ENCODE measurements around the gene ATF5.
"Not testable (repeated sequence)": the region's sequence is repeated elsewhere in the genome, so short reads cannot be mapped to it uniquely, and the experiment has no call there.

The ATF5 gene

DNA sequence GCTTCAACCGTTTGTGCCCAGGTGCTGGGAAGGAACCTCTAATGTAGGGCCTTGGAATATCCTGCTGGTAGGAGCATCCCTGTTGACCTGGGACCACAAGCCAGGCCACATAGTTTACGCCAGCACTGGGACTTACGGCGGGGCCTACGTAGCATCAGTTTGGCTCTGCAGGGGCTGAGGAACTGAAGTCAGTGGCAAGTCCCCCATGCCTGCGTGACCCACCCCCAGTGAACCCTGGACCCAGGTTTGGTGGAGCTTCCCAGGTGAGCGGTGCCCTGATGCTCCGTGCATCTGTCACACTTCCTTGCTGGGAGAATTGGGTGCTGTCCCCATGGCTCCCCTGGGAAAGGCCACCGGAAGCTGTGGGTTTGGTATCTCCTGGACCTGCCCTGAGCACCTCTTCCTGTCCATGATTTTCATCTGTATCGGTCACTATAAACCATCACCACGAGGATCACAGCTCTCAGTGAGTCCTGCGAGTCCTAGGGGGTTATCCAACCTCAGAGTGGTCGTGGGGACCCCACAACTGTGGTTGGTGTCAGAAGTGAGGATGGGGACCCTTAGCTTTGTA lies 22.0 kb downstream of the ATF5 start:
- no peak for DNase-seq

DNA sequence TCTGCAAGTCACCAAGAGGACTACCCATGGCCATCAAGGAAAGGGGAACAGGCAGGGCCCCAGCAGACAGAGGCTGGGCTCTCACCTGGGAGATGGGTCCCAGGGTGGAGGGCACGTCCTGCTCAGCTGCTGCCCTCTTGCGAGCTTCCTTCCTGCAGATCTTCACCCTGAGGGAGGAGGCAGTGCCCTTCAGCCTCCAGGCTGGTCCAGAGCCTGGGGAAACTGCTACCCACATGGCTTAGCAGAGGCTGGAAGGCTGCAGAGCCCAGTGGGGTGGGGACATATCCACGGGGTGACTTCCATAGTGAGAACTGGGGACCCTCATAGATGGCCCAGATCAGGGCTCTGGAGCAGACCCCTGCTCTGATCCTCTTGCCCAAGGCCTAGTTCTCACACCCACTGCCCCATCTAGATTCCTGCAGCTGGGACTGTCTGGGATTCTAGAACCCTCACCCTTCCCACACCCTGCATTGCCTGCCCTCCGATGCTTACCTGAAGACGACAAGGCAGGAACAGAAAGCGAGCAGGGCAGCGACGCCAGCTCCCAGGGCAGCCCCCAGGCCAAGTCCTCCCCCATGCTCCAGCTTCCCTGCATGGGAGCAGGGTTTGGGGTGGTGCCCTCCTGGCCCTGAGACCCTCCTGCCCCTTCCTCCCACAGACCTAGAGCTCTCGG lies 22.9 kb downstream of the ATF5 start:
- no peak for DNase-seq

DNA sequence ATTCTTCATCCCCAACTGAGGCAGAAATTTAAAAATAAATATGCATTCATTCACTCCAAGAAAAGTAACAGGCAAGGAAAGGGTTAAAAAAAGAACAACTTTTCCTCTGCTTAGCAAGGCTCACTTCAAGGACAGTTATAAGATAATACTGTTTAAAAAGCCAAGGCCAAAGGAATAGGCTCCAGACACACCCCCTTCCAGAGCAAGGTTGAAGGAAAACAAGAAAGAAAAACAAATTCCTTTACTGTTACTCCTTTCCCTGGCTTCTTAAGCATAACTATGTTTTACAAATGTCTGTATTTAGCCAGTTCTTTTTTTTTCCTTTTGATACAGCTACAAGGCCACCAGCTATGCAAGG lies 23.5 kb downstream of the ATF5 start:
- no peak for DNase-seq

DNA sequence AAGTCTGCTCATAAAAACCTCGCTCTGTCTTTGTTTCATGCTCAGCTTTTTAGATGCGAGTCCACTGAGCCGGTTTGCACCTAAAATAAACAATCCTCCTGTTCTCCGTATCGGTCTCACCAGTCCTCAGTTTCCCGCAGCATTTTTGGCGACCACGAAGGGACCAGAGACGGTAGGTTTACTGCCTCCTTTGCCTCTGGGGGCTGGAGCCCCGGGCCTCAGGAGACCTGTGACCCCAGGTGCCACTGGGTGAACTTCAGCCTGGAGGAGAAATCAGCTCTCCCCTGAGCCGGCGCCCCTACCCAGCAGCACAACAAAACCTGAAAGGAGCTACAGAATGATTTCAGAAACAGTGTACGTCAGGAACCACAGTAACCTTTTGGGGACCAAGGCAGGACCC lies 23.9 kb downstream of the ATF5 start:
- no peak for DNase-seq

DNA sequence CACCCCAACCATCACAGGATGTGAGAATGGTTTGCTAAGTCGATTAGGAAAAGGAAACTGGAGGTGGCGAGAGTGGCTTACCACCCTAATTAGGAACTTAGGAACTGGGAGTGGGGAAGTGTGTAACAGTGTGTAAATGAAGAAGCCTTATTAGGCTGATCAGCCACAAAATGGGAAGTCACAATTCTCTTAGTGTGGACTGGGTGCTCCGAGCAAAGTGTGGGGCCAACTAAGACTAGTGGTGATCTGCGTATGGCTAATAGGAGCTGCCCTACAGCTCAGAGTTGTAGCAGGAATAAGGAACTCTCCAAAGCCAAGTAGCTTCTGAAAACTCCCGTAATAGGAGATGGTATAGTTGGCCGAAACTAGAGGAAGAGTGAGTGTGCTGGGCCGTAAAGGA lies 24.4 kb downstream of the ATF5 start:
- no peak for DNase-seq

DNA sequence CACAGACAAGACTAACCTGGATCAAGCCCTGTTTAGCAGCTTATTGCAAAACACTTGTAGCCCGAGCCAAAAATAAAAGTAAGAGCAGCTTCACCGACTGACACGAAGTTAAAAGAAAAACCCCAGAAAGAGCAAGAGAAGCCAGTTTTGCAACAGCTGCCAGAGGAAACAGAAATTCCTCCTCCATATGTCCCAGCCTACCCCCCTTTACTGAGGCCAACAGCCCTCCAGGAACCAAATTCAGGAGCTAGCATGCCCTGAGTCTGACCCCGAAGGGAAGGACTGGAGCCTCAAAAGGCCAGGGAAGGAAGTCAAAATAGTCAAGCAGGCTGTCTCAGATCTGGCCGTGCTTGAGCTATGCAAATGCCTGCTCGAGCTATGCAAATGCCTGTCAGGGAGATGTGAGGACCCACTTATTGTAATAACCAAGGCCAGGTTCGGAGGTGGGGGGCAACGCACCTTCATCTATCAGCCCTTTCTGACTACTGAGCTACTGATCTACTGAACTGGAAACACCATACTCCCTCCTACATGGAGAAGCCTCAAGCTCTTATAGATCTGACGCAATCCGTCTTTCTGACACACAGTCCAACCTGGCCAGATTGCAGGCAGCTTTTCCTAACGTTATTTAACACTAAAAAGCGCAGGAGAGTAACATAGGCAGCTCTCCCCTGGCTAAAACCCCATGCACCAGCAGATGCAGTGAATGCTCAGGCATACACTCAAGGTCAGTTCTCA lies 25.3 kb downstream of the ATF5 start:
- DNase-seq, result no peak

DNA sequence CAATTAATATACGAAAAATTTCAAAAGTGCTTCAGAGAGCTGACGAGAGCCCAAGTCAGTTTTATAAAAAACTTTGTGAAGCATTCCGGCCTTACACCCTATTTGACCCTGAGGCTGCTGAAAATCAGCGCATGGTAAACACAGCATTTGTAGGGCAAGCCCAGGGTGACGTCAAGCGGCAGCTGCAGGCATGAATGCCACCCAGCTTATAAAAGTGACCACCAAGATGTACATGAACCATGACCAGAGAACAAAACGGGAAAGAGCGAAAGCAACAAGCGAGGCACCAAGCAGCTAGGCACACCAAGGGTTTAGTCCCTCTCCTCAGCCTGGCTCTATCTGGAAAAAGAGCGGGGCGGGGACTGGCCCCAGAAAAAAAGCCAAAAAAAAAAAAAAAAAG lies 25.9 kb downstream of the ATF5 start:
- DNase-seq, result no peak

DNA sequence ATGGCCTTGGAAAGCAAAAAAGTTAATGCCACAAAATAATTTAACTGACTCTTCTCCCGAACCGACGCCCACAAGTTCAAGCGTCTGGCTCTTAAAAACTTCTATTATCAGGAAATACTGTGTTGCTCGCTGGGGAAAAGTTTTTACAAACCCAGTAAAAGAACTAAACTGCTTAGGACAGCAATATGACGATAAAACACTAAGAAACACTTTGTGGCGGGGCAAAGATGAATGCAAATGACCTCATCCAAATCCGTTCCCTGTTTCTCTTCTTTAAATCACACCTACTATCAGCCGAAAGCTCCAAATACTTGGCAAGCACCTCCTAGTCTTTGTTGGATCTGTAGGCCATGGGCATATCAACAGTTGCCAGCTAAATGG lies 27.1 kb downstream of the ATF5 start:
- no peak for DNase-seq

DNA sequence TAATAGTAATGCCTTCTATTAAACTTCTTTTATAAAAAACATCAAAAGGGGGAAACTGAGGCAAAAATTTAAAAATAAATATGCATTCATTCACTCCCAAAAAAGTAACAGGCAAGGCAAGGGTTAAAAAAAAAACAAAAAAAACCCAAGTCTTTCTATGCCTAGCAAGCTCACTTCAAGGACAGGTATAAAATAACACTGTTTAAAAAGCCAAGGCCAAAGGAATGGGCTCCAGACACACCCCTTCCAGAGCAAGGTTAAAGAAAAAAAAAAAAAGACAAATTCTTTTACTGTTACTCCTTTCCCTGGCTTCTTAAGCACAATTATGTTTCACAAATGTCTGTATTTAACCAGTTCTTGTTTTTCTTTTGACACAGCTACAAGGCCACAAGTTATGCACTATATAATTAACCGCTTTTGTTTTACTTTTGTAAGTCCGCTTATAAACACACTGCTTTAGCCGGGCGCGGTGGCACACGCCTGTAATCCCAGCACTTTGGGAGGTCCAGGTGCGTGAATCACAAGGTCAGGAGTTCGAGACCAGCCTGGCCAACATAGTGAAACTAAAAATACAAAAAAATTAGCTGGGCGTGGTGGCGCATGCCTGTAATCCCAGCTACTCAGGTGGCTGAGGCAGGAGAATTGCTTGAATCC lies 28.4 kb downstream of the ATF5 start:
- DNase-seq, result no peak

DNA sequence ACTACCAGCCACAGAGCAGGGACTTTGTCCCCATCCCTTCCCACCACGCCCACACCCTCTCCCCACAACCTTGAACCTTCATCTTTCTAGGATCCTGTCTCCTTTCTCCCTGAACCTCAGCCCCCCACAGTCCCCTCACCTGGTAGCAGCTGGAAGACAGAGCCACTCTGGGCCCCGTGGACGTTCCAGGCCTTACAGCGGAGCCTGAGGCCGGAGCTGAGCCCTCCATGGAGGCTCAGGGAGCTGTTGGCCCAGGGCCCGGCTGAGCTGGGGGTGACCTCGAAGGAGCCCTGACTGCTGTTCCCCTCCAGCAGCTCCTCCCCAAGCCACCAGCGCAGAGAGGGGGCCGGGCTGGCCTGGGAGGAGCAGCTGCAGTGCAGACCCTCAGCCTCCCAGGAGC lies 29.1 kb downstream of the ATF5 start:
- DNase-seq, result not testable (repeated sequence)

DNA sequence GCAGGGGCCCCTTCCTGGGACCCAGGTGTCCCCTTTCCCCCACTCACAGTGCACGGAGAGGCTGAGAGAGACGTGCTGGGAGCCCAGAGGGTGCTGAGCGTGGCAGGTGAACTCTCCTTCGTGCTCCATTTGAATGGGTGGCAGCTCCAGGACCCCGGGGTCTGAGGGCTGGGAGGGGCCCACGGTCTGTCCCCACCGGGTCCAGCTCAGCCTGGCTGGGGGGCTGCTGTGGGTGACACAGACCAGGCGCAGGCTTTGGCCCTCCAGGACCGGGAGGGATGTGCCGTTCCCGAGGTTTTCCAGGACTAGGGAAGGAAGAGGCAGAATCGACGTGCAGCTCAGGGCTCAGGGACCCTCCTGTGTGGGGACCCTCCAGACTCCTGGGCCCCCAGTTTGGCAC lies 29.6 kb downstream of the ATF5 start:
- not testable (repeated sequence) for DNase-seq

DNA sequence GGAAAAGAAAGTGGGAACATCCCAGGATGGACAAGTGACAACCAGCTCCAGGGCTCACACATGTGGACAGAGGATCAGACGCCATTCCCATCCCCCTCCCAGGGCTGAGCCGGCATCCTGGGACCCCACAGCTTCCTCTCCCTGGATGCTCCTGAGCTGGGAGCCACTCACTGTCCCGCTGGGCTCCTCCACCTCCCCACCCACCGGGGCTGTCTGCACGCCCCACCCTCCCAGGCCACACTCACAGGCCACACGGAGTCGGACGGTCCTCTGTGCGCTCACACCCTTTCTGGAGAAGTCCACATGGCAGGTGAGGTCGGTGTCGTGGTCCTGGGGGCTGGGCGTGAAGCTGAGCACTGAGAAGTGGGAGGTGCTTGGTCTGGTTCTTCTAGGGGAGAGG lies 30.9 kb downstream of the ATF5 start:
- not testable (repeated sequence) for DNase-seq

DNA sequence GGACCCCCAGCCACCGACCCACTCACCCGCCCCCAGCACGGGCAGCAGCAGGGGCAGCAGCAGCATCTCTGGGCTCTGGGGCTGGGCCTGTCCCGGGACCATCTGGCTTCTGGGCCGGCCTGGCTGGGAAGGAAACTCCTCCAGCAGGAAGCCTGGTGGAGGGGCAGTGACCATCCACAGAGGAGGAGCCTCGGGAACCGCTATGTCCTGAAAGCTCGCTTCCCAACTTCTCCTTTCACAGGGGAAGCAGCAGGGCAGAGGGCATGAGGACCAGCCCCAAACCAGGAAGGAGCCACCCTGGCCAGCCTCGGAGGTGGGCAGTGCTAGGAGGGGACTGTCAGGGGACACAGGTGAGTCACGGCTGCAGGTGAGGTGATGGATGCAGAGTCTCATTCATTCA lies 32.0 kb downstream of the ATF5 start, which contains the start of gene SIGLEC11:
Gene SIGLEC11 (minus strand): TSS at position 193 of the 400 bp plus-strand sequence. CDS start 91 bp downstream, at position 102.
- DNase-seq, result not testable (repeated sequence)

DNA sequence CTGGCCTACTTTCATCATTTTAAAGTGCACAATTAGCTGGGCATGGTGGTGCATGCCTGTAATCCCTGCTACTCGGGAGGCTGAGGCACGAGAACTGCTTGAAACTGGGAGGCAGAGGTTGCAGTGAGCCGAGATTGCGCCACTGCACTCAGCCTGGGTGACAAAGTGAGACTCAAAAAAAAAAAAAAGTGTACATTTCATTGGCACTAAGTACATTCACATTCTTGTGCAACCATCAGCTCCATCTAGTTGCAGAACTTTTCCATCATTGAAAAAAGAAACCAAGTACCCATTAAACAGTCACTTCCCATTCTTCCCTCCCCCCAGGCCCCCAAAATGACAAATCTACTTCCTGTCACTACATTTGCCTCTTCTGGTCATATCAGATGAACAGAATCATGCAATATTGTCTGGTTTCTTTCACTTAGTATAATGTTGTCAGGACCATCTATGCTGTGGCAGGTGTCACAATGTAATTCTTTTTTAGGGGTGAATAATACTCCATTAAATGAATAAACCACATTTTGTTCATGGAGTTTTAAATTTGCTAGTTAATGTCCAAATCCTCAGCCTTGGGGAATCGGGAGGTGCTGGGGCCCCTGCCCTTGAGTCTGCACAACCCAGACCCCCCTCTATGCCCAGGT lies 39.4 kb downstream of the ATF5 start:
- no peak for DNase-seq

DNA sequence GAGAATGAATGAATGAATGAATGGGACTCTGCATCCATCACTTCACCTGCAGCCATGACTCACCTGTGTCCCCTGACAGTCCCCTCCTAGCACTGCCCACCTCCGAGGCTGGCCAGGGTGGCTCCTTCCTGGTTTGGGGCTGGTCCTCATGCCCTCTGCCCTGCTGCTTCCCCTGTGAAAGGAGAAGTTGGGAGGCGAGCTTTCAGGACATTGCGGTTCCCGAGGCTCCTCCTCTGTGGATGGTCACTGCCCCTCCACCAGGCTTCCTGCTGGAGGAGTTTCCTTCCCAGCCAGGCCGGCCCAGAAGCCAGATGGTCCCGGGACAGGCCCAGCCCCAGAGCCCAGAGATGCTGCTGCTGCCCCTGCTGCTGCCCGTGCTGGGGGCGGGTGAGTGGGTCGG lies 40.4 kb downstream of the ATF5 start:
- not testable (repeated sequence) for DNase-seq

DNA sequence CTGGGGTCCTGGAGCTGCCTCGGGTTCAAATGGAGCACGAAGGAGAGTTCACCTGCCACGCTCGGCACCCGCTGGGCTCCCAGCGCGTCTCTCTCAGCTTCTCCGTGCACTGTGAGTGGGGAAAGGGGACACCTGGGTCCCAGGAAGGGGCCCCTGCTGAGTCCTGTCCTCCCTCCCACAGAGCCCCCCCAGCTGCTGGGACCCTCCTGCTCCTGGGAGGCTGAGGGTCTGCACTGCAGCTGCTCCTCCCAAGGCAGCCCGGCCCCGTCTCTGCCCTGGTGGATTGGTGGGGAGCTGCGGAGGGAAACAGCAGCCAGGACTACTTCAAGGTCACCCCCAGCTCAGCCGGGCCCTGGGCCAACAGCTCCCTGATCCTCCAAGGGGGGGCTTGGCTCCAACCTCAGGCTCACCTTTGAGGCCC lies 43.0 kb downstream of the ATF5 start:
- no peak for DNase-seq

DNA sequence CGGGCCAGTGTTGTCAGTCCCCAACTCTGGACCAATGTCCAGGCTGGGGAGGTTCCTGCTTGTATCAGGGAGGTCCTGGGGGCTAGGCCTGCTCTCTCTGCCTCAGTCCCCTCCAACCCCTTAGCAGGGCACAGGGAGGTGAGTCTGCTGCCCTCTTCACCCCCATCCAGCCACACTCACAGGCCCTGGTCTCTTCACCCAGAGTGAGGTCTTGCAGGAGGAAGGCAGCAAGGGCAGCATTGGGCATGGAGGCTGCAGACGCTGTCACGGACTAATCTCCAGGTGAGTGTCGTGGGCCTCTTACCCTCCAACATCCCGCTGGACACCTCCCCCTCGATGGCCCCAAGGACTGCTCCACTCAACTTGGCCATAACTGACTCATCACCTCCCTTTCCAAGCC lies 43.8 kb downstream of the ATF5 start:
- no peak for DNase-seq

DNA sequence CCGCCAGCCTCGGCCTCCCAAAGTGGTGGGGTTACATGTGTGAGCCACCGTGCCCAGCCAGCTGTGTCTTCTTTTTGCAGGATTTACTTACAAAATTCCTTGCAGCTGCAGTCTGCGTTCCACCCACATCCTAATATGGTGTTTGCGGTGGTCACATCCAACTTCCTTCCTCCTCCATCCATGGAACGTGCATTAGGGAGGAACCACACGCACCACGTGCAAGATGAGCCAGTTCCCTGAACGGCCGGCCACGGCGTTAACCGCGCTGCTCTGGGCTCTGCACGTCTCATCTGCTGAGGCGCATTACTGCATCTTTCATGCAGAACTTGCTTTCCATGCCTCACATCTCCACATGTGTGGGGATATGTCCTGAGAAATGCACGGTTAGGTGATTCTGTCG lies 45.0 kb downstream of the ATF5 start:
- DNase-seq, result no peak

DNA sequence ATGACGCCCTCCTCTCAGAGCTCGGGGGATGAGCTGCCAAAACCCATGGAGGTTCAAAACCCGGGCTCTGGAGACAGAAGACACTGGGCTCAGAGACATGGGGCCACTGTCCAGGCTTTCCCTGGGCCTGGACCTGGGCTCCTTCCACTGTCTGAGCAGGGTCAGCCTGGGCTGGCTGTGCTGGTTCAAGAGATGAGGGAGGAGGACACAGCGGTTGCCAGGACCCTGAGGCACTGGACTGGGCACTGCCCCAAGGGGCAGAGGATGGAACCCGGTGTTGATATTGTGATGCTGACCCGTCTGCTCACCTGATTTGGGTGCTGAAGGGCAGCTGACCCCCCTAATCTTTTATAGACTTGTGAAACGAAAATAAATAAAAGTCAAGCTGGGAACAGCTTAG lies 46.0 kb downstream of the ATF5 start:
- no peak for DNase-seq

DNA sequence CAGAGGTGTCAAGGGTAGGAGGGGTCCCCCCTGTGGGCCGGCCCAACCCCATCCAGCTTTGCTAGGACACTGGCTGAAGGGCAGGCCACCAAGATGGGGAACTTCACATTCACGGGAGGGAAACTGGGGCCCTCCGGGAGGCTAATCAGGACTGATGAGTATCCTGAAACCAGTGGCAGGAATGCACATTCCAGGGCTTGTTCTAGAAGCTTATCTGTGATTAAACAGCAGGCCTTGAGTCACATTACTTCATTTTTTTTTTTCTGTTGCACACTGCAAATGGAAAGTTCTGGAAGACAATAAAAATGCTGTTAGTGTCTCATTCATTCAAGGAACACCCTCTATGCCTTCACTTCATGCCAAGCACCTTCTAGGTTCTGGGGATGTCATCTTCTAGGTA lies 47.5 kb downstream of the ATF5 start:
- no peak for DNase-seq

DNA sequence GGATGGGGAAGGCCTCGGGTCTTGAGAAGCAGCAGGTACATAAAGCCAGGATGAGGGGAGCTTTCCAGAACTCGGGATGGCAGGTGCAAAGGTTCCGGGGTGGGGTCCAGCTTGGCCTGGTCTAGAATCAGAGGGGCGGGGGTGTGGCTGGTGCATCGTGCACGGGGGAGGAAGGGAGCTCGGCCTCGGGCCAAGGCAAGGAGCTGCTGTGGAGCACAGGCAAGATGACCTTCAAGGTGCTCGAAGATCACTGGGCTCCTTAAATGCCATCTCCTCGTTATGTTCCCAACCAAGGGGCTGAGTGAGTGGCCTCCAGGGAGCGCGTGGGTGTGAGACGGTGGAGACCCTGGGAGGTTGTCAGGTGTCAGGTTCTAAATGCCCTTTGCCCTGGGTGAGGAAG lies 48.1 kb downstream of the ATF5 start:
- no peak for DNase-seq

DNA sequence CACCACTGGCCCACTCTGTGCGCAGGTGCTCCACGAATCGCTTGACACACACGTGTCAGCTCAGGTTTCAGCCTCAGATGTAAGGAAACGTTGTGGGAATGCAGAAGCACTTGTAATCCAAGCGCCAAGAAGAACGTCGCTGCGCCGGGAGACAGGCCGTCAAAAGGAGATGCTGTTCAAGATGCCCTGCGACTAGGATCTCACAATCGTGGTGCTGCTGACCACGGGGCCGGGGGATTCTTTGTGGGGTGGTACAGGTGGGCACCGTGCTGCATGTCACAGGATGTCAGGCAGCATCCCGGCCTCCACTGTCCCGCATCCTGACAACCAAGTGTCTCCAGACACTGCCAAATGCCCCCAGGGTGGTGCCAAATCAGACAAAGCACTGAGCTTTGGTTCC lies 48.9 kb downstream of the ATF5 start:
- no peak for DNase-seq

DNA sequence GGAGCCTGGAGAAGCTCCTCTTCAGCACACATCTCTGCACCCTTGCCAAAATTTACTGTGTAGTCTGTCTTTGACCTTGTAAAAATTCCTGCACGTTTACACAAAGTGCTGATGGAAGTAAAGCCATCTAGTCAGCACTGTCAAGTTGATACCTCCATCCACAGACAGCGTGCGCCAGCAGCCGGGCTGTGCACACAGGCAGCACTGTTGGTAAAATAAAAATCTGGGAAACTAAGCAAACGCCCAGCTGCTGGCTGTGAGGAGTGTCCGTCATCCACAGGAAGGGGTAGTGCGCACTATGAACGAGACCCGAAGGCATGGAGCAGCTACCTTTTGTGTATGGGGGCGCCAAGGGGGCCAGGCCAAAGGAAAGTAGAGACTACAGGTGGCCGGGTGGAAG lies 49.3 kb downstream of the ATF5 start:
- no peak for DNase-seq
